Stimulated activated CD8-positive, alpha-beta memory T cell treated with anti-CD3 and anti-CD28 coated beads, Interleukin-15, amount 100 ng/mL, for 1 hour (primary cell): ENCODE results near the gene MAPK10.

Experiments
- DNase-seq: peaks from one replicate; pipeline ENCODE4 v3.0.0-alpha.2; 2020; ENCODE audit warnings: low read depth

The MAPK10 gene

DNA sequence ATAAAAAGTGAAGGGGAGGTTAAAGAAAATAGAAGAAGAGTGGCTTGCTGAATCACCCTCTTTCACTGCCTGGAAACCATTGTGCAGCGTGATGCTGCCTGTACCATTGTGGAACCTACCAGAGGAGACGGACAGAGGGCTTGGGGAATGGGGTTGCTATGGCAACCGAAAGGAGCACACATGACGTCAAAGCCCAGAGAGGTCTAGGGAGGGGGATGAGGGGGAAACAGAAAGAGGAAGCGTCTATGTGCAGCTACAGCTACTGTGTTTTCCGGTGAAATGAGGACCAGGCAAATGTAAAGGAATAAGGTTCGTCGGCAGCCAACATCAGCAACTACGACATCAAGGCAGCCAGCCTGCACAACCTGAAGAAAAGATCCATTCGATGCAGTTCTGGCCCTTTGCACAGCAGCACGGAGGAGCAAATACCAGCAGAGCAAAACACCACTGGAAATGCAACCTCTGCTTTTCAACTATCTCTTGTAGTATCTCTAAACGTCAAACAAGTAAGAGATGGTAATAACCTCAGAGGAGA is at the start of gene MAPK10:
Gene MAPK10 (minus strand): TSS at position 110 of the 535 bp plus-strand sequence.
- no peak for DNase-seq

- DNase-seq = no peak
These were observed 43.7 kb upstream of the MAPK10 start for GRCh38 chr4:86403575-86403974.

DNA sequence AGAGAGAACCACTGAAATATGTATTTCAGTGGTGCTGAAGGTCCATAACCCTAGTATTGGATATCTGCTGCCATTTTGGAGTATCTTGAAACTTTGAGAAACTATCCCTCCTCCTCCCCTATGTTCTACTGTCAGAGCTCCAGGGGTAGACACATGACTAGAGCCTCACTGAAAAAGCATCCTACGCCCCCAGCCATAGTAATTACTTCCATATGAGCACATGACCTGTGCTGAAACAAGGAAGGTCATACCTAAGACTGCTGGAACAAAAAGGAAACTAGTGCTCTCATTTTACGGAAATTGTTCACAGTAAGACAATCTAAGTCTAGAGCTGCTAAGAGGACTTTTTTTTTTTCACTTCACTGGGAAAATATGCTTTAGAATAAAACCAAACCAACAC is 42.0 kb upstream of the MAPK10 start:
- no peak for DNase-seq

DNA sequence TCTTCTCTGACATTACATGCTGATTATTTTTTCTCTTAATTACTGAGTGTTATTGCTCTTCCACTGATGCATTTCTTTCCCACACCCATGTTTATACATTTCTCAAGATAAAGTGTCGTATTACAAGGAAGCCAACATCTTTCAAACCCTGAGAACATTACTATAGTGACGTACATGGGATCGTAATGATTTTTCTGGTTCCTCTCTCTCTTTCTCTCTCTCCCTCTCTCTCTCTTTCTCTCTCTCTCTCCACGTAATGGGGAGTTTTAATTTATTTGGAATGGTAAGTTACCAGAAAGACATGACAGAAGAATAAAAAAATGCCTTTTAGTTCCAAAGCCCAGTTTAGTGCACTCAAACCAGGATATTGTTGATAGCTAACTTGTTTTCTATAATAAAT is 40.4 kb upstream of the MAPK10 start:
- DNase-seq = no peak

DNA sequence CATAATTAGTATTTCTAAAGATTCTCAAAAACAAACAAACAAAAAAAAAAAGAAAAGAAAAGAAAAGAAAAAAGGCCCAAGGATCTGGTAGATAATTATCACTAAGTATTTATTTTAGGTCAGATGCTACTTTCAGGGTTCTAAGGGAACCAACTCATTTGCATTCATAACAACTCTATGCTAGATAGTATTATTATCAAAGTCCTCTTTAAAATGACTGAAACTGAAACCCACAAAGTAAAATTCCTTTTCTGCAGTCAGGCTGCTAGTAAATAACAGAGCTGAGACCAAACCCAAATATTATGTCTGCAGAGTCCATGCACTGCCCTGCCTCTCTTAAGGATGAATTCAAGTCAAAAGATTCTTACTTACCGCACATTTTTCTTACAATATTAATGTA is 38.3 kb upstream of the MAPK10 start:
- no peak for DNase-seq

- DNase-seq = no peak
These were observed 33.9 kb upstream of the MAPK10 start for GRCh38 chr4:86393749-86394148.

- DNase-seq = no peak
These were observed 29.8 kb upstream of the MAPK10 start for GRCh38 chr4:86389664-86390063.

DNA sequence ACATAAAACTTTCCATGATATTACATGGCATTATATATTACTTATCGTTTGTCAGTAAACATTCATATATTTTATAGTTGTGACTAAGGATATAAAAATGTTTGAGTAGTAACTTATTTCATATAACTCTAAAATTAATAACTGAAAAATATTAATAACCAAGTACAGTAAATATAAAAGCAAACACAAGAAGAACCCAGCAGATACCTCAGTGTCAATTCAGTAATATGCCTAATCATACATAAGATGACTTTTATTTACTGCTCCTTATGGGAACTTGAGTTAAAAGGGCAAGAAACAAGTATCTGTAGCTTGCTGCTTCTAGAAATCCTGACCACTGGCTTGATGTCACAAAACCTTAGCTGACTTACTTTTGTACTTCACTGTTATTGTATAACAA is 28.4 kb upstream of the MAPK10 start:
- no peak for DNase-seq

GRCh38 chr4:86386817-86387415 is 27.1 kb upstream of the MAPK10 start:
- no peak for DNase-seq

DNA sequence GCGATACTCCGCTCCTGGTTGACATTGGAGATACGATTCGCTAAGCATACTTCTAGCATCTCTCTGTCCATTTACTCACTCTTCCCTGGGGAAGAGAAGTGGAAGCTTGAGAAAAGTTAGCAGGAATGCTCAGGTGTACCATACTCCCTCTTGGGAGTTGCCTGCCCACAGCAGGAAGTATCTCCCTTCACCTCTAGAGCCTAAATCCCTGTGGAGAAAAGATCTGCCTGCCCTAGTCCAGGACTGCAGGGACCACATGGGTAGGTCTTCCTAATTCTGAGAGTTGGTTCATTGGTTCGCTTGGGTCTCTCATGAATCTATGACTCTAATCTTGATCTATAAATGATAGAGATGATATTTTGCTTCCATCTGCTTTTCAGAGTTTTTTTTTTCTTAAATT is 26.3 kb upstream of the MAPK10 start:
- DNase-seq = no peak

GRCh38 chr4:86381431-86381830 is 21.6 kb upstream of the MAPK10 start:
- DNase-seq = no peak

DNA sequence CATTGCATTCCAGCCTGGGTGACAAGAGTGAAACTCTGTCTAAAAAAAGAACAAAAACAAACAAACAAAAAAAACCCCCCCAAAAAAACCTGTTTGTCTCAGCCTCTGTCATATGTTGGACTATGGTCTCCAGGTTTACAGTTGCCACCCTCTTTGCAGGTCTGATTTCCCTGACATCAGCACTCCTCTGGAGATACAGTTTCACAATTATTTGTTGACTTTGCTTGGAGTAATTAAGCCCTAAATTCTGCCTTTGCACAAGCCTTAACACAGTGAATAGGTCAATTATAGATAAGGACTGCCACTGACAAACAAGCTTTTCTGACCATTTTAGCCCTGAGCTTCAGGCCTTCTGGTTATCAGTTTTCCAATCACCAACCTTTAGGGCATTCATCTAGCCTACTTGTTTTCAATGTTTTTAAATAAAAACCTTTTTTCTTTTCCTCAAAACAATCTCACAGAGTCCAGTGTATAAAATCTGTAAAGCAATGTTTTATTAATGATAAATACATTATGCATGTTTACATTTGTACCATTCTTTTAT is 20.4 kb upstream of the MAPK10 start:
- no peak for DNase-seq

DNA sequence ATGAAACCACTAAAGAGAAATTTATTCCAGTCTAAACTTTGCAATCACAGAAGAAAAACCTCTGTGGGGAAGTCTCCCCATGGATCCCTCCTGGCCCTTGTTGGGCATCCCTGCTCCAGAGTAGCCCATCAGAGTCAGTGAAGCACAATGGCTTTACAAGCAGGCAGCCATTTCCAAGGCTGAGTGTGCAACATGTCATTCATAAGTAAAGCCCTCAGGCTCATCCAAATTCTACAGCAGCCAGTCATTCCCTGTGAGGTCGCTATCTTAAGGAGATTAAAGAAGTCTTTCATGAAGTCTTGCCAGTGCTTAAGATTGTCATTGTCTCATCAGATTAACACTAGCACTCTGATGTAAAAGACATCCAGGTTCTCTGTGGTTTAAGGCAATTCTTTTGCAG is 17.0 kb upstream of the MAPK10 start:
- DNase-seq = no peak

DNA sequence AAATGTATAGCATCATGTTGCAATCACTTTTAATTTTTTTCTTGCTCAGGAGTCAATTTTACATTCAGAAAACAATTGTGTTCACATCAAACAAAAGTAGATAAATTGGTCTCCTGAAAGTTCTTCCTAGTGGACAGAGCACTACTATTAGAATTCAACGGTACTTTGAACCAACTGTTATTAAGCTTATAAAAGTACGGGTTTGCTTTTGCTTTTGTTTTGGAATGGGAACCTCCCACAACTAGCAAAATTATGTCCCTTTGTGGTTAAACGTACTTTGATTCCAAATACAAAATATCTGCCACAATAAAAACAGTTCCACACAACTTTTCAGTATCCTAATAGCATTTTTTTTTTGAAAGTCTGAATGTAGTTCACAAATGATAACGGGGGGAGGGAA is 8.6 kb upstream of the MAPK10 start:
- DNase-seq = no peak

DNA sequence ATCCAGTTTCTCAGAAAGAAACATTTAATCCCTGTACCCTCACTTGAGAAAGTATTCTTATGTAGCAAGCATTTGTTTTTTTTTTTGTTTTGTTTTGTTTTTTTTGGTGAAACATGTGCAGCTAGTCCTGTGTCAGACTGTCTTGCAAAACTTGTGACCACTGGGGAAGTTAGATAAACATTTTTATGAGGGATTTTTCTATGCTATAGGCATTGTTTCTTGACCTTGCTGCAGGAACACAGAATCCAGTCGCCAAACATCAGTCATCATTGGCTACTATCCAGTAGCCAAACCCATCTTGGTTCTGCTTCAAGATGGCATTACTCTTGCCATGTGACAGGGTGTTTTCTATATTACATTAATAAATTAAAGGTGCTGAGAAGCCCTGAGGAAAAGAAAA is 7.7 kb upstream of the MAPK10 start:
- no peak for DNase-seq

- DNase-seq = no peak
These were observed 7.1 kb upstream of the MAPK10 start for GRCh38 chr4:86366920-86367319.

DNA sequence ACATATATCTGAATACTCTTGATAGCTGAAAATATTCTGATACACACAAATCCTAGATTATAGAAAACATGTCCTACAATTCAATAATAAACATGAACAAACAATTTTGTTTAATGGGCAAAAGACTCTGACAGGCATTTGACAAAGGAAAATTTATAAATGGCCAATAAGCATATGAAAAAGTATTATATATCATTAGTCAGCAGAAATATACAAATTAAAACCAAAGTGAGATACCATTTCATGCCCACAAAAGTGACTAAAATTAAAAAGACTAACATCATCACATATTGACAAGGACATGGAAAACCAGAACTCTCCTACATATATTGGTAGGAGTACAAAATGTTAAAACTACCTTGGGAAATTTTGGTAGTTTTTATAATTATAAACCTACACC is 2.7 kb upstream of the MAPK10 start:
- DNase-seq = no peak

DNA sequence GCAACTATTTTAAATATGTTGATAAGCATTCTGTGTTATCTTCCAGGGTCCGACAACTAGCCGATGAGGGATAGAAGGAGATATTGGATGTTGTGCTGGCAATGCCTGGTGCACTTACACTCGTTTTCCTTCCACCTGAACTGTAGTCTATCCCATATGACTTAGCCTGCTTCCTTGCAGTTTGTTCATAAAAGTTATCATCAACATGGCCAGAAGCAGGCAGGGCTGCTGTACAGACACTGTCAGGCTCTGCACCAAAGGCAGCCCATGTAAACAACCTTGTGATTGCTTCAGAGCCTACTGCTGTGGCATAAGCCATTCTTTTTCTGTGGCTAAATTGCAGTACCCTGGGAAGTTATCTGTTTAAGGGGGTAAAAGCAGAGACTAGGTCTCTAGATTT is 1.6 kb downstream of the MAPK10 start:
- no peak for DNase-seq

DNA sequence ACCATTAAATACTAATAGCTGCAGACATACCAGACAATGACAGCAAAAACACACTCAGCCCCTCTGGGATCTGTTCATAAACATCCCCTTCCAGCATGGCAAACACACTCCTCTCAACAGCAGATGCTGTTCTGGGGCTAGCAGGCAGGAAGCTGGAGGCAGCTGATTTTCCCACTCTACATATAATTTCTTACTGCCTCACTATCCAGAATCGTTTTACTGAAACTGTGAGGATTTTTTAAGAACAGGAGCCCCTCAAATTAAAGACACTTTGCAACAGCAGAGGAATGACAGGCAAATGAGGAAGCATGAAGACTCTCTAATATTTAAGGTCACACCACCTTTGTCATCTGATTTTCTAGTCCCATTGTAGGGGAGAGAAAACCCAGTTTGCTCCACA is 2.2 kb downstream of the MAPK10 start:
- DNase-seq = no peak

GRCh38 chr4:86356425-86357210 is 3.2 kb downstream of the MAPK10 start:
- no peak for DNase-seq

DNA sequence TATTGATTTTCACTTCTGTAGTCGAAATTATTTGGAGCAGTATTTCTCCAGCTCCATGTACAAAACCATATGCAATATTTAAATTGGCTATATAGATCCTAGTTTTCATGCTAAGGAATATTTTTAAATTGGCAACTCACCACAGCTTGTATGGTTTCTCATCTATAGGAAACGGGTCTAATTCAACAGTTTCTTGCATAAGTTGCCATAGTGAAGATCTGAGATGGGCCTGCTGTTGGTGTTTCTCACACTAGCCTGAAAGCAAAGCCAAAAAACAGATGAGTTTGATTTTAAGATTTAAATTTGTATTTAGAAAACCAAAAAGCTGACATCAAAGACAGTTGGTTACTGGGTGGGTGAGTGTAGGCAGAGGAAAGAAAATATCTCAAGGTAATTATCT is 5.5 kb downstream of the MAPK10 start:
- DNase-seq = no peak

- DNase-seq = no peak
These were observed 13.5 kb downstream of the MAPK10 start for GRCh38 chr4:86346320-86346719.

DNA sequence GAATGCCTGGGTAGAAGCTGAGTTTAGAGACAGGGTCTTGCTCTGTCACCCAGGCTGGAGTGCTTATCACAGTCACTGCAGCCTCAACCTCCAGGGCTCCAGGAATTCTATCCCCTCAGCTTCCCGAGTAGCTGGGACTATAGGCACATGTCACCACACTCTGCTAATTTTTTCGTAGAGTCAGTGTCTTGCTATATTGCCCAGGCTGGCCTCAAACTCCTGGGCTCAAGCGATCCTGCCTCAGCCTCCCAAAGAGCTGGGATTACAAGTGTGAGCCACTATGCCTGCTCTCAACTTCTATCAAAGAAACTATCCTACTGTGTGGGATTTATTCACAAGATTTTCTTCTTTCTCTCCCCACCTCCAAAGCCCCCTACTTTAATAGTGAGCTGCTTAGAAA is 15.7 kb downstream of the MAPK10 start:
- DNase-seq = no peak

GRCh38 chr4:86338989-86339388 is 20.9 kb downstream of the MAPK10 start:
- no peak for DNase-seq
